Right hindlimb (tissue), 1 donor: ENCODE measurements around the gene MOK.
"Not testable (repeated sequence)": the region's sequence is repeated elsewhere in the genome, so short reads cannot be mapped to it uniquely, and the experiment has no call there.

ENCODE experiments used
- DNase-seq: peaks from one replicate; pipeline ENCODE4 v3.0.0-alpha.2; 2018

Gene MOK

DNA sequence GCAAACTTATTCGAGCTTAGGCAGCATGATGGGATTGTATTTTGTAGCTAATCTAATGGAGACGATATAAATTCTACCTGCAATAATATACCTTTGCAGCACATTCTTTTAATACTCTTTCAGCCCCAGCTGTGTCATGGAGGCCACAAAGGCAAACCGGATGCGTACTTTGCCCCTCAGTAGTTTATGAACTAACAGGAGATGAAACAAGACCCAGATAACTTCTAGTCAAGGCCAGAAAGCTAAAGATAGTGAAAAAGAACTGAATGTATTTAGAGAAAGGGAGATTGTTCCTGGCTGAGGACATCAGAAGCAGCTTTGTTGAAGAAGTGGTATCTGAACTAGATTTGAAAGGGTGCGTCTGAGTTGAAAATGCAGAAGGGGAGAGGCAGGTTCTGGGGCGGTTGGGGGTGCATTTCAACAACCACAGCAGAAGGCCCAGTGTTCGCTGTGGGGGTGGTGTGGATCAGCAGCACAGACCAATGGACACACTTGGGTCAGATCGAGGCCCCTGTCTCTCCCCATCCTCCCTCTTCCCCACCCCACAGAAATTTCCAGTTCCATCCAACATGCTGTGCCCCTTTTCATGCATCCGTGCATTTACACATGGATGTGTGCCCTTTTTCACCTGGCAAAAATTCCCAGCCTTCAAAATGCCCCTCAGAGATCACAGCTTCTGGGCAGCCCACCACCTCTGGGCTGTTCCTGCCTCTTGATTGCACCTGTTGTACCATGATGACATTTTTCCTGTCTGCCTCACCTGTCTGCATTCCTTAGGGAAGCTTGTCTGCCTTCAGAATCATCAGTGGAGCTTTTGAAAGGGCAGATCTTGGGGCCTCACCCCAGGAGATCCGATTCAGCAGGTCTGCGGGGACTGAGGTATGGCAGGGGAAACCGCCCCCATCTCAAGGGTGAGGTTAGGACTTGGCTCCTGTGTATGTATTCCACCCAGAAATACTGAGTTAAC is 16.8 kb upstream of the MOK start:
- DNase-seq: no peak

DNA sequence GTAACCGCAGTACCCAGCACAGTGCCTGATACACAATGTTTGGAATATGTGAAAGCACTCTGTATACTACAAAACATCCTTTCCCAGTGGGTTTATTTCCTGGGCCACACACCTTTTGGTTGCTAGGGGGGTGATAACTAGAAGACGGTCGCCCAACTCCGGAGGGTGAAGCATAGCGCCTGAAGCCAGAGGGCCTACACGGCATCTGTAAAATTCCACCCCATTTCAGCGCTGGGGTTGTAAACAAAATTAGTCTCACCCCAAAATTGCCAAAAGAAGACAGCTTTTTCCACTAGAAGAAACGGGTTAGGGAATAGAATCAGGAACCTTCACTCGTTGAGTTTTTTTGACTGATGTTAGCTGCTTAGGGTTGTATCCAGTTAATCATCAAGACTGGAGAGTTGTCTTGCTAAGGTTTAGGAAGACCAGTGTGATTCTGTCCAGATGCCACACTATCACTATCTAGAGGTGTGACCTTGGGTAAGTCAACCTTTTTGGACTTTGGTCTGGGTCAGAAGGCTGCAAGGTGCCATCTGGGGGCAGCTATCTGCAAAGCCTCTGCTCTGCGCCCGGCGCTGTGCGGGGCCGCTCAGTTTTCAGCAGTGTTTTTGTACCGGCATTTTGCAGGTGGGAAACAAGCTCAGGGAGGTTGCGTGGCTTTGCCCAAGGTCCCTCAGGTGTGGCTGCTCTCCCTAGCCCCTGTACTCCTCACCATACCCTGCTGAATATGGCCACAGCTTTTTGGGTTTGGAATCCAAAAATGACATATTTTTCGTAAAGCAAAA is 15.9 kb upstream of the MOK start:
- DNase-seq: no peak

- peak; percentile 66 for DNase-seq
Measured at GRCh38 chr14:102320033-102320660, 15.2 kb upstream of the MOK start.

DNA sequence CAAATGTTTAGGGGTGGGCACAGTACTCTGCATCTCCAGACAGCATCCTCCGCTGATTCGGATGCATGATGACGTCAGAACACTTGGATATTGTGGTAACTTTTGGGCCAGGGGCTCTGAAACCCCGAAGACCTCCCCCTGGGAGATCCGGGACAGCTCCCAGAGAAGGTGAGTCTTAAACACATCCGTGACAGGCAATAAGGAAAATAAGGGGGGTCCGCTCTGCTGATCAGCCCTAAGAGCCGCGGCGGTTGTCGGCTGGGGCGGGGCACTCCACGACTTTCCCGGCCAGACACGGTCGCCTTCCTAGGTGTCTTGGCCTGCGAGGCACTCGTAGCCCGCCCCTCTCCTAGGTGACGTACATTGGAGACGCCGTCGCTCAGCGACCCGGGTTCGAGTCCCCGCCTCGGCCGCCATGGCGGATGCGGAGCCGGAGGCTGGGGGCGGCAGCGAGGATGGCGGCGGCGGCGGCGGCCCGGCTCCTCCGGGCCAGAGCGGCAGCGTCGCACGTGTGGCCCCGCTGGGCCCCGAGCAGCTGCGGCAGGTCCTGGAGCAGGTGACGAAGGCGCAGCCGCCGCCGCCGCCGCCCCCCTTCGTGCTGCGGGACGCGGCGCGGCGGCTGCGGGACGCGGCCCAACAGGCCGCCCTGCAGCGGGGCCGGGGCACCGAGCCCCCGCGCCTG is 14.5 kb upstream of the MOK start, which contains the start of gene ZNF839:
Gene ZNF839 (plus strand): TSS at position 396 of the 682 bp plus-strand sequence. CDS start 20 bp downstream, at position 416.
- peak; percentile 94 for DNase-seq

DNA sequence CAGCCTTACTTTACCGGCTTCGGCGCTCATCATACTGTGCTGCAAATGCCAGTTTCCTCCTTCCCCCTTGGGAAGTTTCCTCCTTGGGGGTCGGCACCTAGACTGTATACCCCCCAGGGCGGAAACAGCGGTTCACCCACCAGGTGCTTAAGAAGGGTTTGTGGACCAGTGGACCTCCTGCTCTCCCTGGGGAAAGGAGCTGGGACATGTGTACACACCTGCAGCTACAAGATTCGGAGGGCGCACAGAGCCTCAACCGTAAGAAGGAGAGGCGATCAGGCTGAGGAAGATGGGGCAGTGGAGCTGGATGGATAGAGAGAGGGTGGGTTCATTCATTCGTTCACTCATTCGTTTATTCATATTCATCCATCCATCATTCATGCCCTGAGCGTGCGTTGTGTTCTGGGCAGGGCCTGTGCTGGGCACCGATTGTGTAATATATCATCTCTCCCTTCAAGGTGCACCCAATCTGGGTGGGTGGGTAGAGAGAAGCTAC is 13.9 kb upstream of the MOK start:
- no peak for DNase-seq

- DNase-seq: no peak
Measured at GRCh38 chr14:102317564-102318248, 12.7 kb upstream of the MOK start.

DNA sequence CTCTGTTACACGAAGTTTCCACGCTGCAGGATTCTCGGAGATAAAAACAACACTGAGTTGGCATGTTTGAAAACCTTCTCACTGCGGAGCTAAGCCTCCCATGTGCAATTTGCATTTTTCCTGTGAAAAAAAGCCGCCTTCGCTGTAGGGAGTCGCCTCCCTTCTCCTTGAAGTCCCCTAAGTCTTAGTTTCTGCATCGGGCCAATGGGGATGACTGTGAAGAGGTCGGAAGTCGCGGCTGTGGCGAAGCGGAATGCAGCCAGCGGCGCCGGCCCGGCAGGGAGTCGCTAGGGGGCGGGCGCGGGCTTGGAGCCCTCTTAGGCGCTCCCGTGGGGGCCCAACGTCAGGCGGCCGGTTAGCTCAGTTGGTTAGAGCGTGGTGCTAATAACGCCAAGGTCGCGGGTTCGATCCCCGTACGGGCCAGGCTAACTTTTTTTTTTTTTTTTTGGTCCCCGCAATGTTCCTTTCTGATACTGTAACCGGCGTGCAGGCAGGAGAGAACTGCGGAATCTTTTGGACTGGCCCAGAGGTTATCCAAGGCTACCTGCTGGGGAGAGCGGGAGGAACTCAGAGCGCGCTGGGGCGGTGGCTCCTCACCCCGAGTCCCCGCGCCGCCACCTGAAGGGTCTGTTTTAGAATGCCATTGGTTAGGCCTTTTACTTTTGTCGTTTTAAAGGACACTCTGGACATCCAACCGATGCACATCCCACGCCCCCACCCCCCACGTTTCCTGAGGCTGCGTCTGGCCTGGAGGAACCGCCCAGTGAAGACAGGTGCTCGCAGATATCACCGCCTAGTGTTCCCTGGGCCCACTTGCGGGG is 12.0 kb upstream of the MOK start:
- peak; percentile 95 for DNase-seq

- peak; percentile 82 for DNase-seq
Measured at GRCh38 chr14:102316338-102316742, 11.4 kb upstream of the MOK start.

DNA sequence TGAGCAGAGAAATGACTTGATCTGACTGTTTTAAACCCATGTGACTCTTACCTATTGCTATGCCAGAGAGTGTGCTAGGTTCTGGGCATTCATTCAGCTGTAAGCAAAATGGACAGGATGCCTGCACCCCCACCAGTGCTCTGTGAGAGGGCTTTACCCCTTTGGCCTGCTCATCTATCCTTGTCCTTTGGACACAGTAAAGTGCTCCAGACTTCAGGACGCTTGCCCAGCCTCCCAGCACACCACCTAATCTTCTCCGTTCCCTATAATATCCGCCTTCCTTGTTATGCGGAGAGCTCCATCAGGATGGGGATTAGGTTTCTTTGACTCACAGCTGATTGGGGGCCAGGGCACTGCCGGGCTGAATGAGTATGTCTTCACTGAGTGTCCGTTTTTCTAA is 10.2 kb upstream of the MOK start:
- no peak for DNase-seq

- peak; percentile 88 for DNase-seq
Measured at GRCh38 chr14:102314242-102315011, 9.5 kb upstream of the MOK start.

DNA sequence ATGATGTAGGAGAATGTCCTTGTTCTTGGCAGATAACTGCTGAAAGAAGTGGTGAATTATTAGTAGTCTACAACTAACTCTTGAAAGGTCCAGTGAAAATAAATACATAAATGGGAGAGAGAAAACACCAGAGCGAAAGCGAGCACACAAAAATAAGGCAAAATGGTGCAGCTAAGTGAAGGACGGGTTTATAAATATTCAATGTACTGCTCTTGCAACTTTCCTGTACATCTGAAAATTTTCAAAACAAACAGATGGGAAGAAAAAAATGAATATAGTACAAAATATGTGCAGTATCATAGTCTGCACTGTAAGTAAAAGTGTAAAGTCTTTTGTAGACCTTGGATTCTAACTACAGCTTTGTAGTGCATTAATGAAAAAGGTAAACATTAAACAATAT is 1.3 kb downstream of the MOK start:
- no peak for DNase-seq

GRCh38 chr14:102298303-102299070 is 6.5 kb downstream of the MOK start:
- DNase-seq: not testable (repeated sequence)

- DNase-seq: no peak
Measured at GRCh38 chr14:102297436-102298170, 7.4 kb downstream of the MOK start.

DNA sequence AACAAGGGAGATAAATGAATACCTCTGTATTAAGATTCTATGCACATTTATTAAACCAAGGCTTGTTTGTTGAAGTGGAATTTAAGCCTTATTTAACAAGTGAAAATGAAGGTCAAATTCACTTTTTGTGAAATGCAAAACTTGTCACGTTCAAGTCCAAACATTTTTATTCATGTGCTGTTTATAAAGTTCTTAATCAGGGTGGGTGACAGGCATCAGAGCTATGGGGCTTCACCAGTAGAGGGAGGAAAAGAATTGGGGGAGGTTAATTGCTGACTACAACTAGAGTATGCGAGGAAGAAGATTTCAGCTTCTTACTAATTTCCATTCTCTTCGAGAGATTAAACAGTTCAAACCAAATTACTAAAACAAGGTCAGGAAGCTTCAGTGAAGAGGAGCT is 9.7 kb downstream of the MOK start:
- DNase-seq: no peak

DNA sequence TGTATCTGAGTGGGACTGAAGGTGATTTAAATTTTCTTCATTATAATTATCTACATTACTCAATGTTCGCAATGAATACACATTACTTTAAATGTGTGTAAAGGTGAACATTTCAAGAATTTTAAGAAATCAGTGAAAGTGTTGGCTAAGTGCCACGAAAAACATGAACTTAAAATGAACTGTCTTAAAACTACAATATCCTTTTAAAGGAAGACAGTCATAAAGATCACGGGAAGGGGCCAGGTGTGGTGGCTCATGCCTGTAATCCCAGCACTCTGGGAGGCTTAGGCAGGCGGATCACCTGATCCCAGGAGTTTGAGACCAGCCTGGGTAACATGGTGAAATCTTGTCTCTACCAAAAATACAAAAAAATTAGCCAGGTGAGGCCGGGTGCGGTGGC is 11.2 kb downstream of the MOK start:
- DNase-seq: no peak

- no peak for DNase-seq
Measured at GRCh38 chr14:102292441-102292840, 12.5 kb downstream of the MOK start.

- DNase-seq: no peak
Measured at GRCh38 chr14:102288139-102288538, 16.8 kb downstream of the MOK start.

DNA sequence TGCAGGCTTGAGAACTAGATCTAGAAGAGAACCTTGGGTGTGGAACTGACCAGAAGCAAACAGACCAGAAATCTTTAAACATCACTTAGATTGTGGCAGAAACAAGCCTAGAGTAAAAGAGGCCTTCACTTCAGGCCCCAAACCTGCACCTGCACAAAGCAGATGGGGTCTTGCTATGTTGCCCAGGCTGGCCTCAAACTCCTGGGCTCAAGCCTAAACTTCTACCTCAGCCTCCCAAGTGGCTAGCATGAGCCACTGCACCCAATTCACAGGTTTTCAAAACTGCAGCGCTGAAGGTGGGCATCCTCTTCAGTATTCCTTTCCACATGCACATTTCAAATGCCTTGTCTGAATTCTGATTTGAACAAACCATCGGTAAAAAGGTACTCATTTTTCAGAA is 19.9 kb downstream of the MOK start:
- no peak for DNase-seq
